ENCODE results near the gene CDC42SE2.

DNA sequence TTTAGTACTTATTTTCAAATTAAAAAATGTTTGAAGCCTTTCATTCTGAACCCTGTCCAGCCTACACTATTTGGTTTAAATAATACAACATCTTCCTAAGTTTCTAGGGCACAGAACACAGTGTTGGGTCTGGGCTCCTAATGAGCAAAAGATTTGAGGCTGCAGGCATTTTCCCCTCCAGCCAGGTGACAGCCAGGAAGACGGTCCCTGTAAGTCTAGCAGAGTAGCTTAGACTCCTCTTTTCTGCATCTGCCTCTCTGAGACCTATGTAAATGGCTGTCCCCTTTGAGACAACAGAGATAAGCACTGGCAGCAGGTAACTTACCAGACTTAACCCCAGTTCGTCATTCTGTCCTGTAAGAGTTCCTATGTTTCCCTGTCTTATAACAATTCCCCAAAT lies 141.8 kb downstream of the CDC42SE2 start:
- TF ChIP-seq, protein P1, sequence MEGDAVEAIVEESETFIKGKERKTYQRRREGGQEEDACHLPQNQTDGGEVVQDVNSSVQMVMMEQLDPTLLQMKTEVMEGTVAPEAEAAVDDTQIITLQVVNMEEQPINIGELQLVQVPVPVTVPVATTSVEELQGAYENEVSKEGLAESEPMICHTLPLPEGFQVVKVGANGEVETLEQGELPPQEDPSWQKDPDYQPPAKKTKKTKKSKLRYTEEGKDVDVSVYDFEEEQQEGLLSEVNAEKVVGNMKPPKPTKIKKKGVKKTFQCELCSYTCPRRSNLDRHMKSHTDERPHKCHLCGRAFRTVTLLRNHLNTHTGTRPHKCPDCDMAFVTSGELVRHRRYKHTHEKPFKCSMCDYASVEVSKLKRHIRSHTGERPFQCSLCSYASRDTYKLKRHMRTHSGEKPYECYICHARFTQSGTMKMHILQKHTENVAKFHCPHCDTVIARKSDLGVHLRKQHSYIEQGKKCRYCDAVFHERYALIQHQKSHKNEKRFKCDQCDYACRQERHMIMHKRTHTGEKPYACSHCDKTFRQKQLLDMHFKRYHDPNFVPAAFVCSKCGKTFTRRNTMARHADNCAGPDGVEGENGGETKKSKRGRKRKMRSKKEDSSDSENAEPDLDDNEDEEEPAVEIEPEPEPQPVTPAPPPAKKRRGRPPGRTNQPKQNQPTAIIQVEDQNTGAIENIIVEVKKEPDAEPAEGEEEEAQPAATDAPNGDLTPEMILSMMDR (conservative IDR thresholded peaks at IDR 0.05; ENCODE audit: low read depth, low read length): no peak
- TF ChIP-seq FOS (IDR thresholded peaks at IDR 0.05; ENCODE audit: low read depth, low read length) (no peak), CEBPB (IDR thresholded peaks at IDR 0.05; ENCODE audit: low read depth, low read length) (no peak), RCOR1 (IDR thresholded peaks at IDR 0.05; ENCODE audit: insufficient replicate concordance, low read length) (no peak)
